ENCODE data around the gene NDUFS8.
A peak's percentile ranks its signal among the peaks of the same experiment; 100 is the strongest.

NDUFS8 gene

GRCh38 chr11:68016161-68016903, 14.1 kb upstream of the NDUFS8 start:
- no peak for DNase-seq (ENCODE audit: low spot score)

- peak; percentile 98 for DNase-seq (ENCODE audit: low spot score)
Measured at GRCh38 chr11:68016904-68017817, 13.3 kb upstream of the NDUFS8 start.

GRCh38 chr11:68017980-68018729, 12.3 kb upstream of the NDUFS8 start:
- no peak for DNase-seq (ENCODE audit: low spot score)

DNA sequence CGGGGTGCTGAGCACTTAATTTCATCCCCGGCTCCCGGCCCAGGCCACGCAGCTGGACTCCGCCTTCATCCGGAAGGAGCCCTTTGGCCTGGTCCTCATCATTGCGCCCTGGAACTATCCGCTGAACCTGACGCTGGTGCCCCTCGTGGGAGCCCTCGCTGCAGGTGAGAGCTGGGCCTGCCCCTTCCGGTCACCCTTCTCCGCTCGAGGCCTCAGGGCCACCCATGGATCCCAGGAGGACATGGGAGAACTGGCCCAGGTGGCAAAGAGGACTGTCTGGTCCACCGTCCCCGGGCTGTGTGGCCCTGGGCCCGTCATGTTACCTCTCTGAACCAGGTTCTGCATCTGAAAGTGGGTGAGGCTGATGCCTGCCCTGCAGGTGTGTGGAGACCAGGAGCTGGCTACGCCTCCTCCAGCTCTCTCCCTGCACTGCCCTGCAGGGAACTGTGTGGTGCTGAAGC, 11.7 kb upstream of the NDUFS8 start:
- no peak for DNase-seq (ENCODE audit: low spot score)

- no peak for DNase-seq (ENCODE audit: low spot score)
Measured at GRCh38 chr11:68019486-68019885, 11.0 kb upstream of the NDUFS8 start.

DNA sequence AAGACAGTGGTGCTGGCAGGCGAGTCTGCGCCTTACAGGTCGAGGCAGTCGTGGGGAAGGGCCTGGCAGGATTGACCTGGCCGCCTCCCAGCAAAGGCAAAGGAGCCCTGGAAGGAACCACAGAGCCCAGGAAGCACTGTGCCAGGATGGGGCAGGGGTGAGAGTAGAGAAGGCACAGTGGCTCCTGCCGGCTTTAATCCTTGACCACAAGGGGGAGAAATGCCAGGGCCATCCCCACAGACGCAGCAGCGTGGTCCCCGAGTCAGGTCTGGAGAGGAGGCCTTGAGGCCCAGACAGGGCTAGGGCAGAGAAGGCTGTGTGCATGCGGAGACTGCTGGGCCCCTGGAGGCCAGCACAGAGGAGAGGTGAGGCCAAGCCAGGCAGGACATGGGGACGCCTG, 9.9 kb upstream of the NDUFS8 start:
- peak; percentile 95 for DNase-seq (ENCODE audit: low spot score)

DNA sequence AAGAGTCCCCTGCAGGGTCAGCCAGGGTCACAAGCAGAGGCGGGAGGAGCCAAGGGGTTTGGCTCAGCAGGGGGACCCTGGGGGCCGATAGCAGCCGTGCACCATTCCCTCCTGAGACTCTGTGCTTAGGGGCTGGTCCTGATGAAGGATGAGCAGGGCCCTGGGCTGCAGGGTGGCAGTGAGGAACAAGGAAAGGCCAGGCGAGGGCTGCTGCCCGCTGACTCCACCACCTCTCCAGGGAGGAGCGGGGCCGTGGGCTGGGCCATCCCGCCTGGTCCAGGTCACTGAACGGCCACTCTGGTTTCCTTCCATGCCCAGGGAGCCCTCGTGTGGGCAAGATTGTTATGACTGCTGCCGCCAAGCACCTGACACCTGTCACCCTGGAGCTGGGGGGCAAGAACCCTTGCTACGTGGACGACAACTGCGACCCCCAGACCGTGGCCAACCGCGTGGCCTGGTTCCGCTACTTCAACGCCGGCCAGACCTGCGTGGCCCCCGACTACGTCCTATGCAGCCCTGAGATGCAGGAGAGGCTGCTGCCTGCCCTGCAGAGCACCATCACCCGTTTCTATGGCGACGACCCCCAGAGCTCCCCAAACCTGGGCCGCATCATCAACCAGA, 9.2 kb upstream of the NDUFS8 start:
- no peak for DNase-seq (ENCODE audit: low spot score)

GRCh38 chr11:68022531-68022930, 8.0 kb upstream of the NDUFS8 start:
- no peak for DNase-seq (ENCODE audit: low spot score)

- DNase-seq (ENCODE audit: low spot score) = no peak
Measured at GRCh38 chr11:68024508-68024907, 6.0 kb upstream of the NDUFS8 start.

- peak; percentile 92 for DNase-seq (ENCODE audit: low spot score)
Measured at GRCh38 chr11:68025047-68025446, 5.4 kb upstream of the NDUFS8 start.

GRCh38 chr11:68026391-68027105, 3.9 kb upstream of the NDUFS8 start:
- DNase-seq (ENCODE audit: low spot score) = no peak

DNA sequence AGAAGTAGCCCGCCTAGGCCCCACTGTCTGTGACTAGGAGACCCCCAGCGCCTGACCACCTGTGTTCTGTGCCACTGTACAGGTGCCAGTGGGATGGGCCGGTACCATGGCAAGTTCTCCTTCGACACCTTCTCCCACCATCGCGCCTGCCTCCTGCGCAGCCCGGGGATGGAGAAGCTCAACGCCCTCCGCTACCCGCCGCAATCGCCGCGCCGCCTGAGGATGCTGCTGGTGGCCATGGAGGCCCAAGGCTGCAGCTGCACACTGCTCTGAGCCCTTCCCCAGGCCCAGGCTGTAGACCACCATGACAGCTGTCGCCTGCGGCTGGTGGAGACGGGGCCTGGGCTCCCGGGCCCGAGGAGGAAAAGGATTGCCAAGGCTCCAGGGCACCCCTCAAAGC, 2.8 kb upstream of the NDUFS8 start:
- DNase-seq (ENCODE audit: low spot score) = no peak

DNA sequence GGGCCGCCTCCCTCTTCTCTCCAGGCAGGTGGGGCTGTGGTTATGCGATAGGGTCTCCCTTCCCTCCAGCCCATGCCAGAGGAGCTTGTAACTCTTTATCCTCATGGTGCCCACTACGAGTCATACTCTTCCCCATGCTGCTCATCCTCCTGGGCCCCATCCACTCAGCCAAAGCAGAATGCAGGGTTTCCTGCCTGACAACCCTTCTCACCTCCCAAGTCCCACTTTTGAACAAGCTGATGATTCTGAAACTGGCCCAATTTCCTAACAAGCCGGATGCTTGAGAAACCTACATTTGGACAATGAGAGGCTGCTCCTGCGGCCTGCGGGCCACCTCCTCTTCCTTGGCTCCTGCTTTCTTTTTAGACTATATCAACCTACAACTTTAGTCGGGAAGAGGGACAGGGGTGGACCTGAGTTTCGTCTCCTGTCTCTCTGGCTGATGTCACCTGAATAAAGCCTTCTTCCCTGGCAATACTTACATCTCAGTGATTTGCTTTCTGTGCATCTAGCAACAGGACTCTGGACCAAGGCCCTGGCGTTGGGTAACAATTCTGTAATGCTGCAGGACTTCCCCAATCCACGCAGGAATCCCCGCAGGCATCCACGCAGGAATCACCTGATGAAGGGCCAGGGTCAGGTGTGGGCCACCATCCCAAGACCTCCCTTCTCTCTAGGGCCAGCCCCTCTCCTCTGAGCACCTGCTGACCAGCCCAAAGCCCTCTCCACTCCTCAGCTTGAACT, 1.5 kb upstream of the NDUFS8 start:
- no peak for DNase-seq (ENCODE audit: low spot score)

- DNase-seq (ENCODE audit: low spot score) = peak; percentile 80
Measured at GRCh38 chr11:68031144-68031464, 623 bp downstream of the NDUFS8 start.

DNA sequence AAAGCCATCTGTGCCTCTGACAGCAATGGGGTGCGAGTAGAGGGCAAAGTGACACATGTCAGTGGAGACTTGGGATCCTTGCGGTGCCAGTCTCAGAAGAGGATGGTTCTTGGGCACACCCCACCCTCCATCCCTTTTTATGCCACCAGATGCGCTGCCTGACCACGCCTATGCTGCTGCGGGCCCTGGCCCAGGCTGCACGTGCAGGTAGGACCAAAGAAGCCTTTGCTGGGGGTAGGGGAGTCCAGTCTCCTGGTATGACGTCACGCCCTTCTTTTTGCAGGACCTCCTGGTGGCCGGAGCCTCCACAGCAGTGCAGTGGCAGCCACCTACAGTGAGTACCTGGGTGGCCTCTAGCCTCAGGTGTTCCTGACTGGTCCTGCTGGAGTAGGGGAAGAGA, 1.5 kb downstream of the NDUFS8 start:
- no peak for DNase-seq (ENCODE audit: low spot score)

- DNase-seq (ENCODE audit: low spot score) = no peak
Measured at GRCh38 chr11:68032997-68033707, 2.7 kb downstream of the NDUFS8 start.

DNA sequence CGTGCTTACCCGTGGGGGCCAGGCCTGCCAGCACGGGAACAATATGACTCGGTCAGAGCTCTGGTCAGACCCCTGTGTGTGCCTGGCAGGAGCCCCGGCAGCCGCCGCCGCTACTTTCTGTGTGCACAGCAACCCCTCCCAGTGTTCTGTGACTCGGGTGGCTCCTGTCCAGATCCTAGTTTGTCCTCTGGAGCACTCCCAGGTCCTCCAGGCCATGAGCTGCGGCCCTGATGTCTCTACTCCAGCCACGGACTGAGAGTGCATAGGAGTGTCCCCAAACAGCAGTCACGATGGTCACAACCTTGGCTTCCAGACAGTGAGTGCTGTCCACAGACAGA, 3.2 kb downstream of the NDUFS8 start:
- no peak for DNase-seq (ENCODE audit: low spot score)

DNA sequence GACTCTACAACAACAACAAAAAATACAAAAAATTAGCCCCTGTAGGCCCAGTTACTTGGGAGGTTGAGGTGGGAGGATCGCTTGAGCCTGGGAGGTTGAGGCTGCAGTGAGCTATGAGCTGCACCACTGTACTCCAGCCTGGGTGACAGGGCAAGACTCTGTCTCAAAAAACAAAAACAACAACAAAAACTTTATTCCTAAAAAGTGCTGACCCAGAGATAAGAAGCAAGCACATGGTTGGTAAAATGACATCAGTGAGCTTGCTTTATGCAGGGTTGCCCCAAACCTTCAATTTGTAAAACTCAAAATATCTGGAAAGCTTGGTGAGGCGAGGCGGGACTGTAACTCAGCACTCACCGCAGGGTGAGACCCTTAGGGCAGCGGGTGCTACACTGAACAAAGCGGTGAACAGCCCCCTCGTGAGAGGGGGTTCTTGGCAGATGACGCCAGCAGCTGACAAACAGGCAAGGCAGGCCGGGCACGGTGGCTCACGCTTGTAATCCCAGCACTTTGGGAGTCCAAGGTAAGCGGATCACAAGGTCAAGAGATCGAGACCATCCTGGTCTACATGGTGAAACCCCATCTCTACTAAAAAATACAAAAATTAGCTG, 4.9 kb downstream of the NDUFS8 start:
- DNase-seq (ENCODE audit: low spot score) = no peak

- no peak for DNase-seq (ENCODE audit: low spot score)
Measured at GRCh38 chr11:68036141-68036716, 5.7 kb downstream of the NDUFS8 start.

Measured in HuH-7.5 (cell line).